OCI-LY7 (cell line): ENCODE results near the gene CIITA. TPM values are rescaled to one million over a fixed set of nuclear protein-coding genes. Genes with fewer than 3 reads are reported as not detected.

Source experiments
- BruUV-seq: library from RNA; stranded (reverse); fragments of 400-500 nt; replicated peaks from 2 replicates; lab custom pipeline; 2021; lab: Mats Ljungman, UMichigan
- CTCF ChIA-PET: fragments of 300-600 bp; sonication (Branson Sonifier 250); formaldehyde crosslinking; loops from one replicate; lab custom pipeline; 2022; ENCODE audit warnings: antibody characterized with exemption; ENCODE audit not compliant: unreplicated experiment; lab: Charles Lee
- POLR2A ChIA-PET: fragments of 300-600 bp; sonication (Branson Sonifier 250); formaldehyde crosslinking; loops from one replicate; lab custom pipeline; 2022; ENCODE audit warnings: antibody characterized with exemption; lab: Charles Lee
- DNase-seq: peaks from one replicate; pipeline ENCODE4 v3.0.0-alpha.2; 2015; ENCODE audit warnings: low spot score
- H2AFZ ChIP-seq: fragments of 200-600 bp; sonication (generic), shearing (Covaris generic); 2 replicates; pipeline ENCODE4 v1.6.1; 2014; ENCODE audit warnings: mild to moderate bottlenecking, antibody characterized with exemption, low read length, moderate library complexity
- H3K27ac ChIP-seq: fragments of 200-600 bp; sonication (generic); 2 replicates; pipeline ENCODE4 v1.5.1; 2014; ENCODE audit warnings: mixed run types, low read depth, mild to moderate bottlenecking, moderate library complexity, low read length, inconsistent platforms; ENCODE audit not compliant: poor library complexity, severe bottlenecking
- H3K36me3 ChIP-seq: fragments of 200-600 bp; sonication (generic); 2 replicates; pipeline ENCODE4 v1.6.1; 2014; ENCODE audit warnings: mild to moderate bottlenecking, antibody characterized with exemption, low read length, moderate library complexity, mixed read lengths; ENCODE audit not compliant: insufficient read depth
- H3K4me1 ChIP-seq: fragments of 200-600 bp; sonication (generic); 2 replicates; pipeline ENCODE4 v1.5.1; 2014; ENCODE audit warnings: mild to moderate bottlenecking, low read length; ENCODE audit not compliant: insufficient read depth, poor library complexity, severe bottlenecking
- H3K4me2 ChIP-seq: fragments of 200-600 bp; sonication (generic); 2 replicates; pipeline ENCODE4 v1.6.1; 2014; ENCODE audit warnings: mild to moderate bottlenecking, low read length
- H3K4me3 ChIP-seq: fragments of 200-600 bp; sonication (generic); 2 replicates; pipeline ENCODE4 v1.5.1; 2014; ENCODE audit warnings: mild to moderate bottlenecking, low read depth, low read length; ENCODE audit not compliant: poor library complexity, severe bottlenecking
- H3K79me2 ChIP-seq: fragments of 200-600 bp; sonication (generic); 2 replicates; pipeline ENCODE4 v1.6.1; 2016; ENCODE audit warnings: low read depth, mild to moderate bottlenecking, low read length, moderate library complexity, mixed read lengths; ENCODE audit not compliant: insufficient read depth
- H3K9me2 ChIP-seq: fragments of 200-600 bp; sonication (generic); 2 replicates; pipeline ENCODE4 v1.6.1; 2016; ENCODE audit warnings: mild to moderate bottlenecking, low read length, mixed read lengths; ENCODE audit not compliant: insufficient read depth
- H3K9me3 ChIP-seq: fragments of 200-600 bp; sonication (generic); 2 replicates; pipeline ENCODE4 v1.6.1; 2014; ENCODE audit warnings: mild to moderate bottlenecking, mixed run types, low read length, mixed read lengths
- H4K20me1 ChIP-seq: fragments of 200-600 bp; sonication (generic); 2 replicates; pipeline ENCODE4 v1.6.1; 2014; ENCODE audit warnings: mild to moderate bottlenecking, antibody characterized with exemption, low read length, moderate library complexity, mixed read lengths; ENCODE audit not compliant: insufficient read depth
- CTCF ChIP-seq: fragments of 200-600 bp; sonication (generic); conservative IDR thresholded peaks from 2 replicates; pipeline ENCODE4 v1.5.1; 2014; ENCODE audit warnings: mild to moderate bottlenecking, antibody characterized with exemption, low read length, moderate library complexity, mixed read lengths
- EZH2phosphoT487 ChIP-seq: fragments of 200-600 bp; sonication (generic); IDR thresholded peaks from 2 replicates; pipeline ENCODE4 v1.6.1; 2018; ENCODE audit warnings: low read depth, borderline replicate concordance, mild to moderate bottlenecking, mixed run types, antibody characterized with exemption, low read length, moderate library complexity, mixed read lengths
- intact Hi-C: fragments of 100-400 bp; cut with micrococcal nuclease; formaldehyde crosslinking; loops from one replicate; pipeline ENCODE4 v1.10.0; 2022; ENCODE audit not compliant: unreplicated experiment
- total RNA-seq, 2 experiments: library from RNA; depleted of rRNA in 1 of 2; stranded (reverse); fragments of >200 nt in 1 of 2; shearing (Covaris generic) in 1 of 2; gene quantifications; 2 replicates each; pipeline ENCODE4 v1.2.3, GENCODE V29; 2014 to 2022

Gene CIITA
- total RNA-seq, 2 experiments from 2014 or later = 68.7 to 101 TPM

- DNase-seq = no peak
- CTCF ChIA-PET = interaction anchor here (0.5 to 0.7 kb wide), 3 partner anchors 238 to 1231 kb away, joined by 3 read pairs; no protein-coding TSS in a partner anchor
- Histone ChIP-seq H3K9me3 (no peaks in the 10 kb centered on the region), H3K4me1 (peaks cover 17% of the 10 kb centered on the region), H2AFZ (no peak overlapping the region), H3K27ac (no peak overlapping the region), H4K20me1 (no peaks in the 10 kb centered on the region), H3K9me2 (no peaks in the 10 kb centered on the region), H3K4me2 (no peak overlapping the region), H3K36me3 (peaks cover 79% of the 10 kb centered on the region), H3K79me2 (no peaks in the 10 kb centered on the region), H3K4me3 (no peak overlapping the region)
- intact Hi-C loops = no loop called here
- TF ChIP-seq EZH2phosphoT487 (no peak), CTCF (no peak)
- BruUV-seq = no TSS peak
- POLR2A ChIA-PET = interaction anchor here (0.6 to 1.0 kb wide), 2 partner anchors 12 to 1573 kb away, joined by 3 read pairs; no protein-coding TSS in a partner anchor
Observed at GRCh38 chr16:10967986-10968385, 91.0 kb downstream of the CIITA start.

GRCh38 chr16:10968498-10968897, 91.5 kb downstream of the CIITA start:
- CTCF ChIA-PET = interaction anchor here (0.6 to 0.7 kb wide), 2 partner anchors 300 to 1230 kb away, joined by 3 read pairs; no protein-coding TSS in a partner anchor
- Histone ChIP-seq H3K4me3 (no peak overlapping the region), H3K79me2 (no peaks in the 10 kb centered on the region), H3K9me3 (no peaks in the 10 kb centered on the region), H3K9me2 (no peaks in the 10 kb centered on the region), H3K4me1 (peaks cover 17% of the 10 kb centered on the region), H3K36me3 (peaks cover 79% of the 10 kb centered on the region), H2AFZ (no peak overlapping the region), H3K4me2 (no peak overlapping the region), H4K20me1 (no peaks in the 10 kb centered on the region), H3K27ac (no peak overlapping the region)
- DNase-seq = no peak
- BruUV-seq = no TSS peak
- TF ChIP-seq CTCF = no peak
- no peak for TF ChIP-seq EZH2phosphoT487
- intact Hi-C loops = no loop called here
- POLR2A ChIA-PET = interaction anchor here (0.6 to 1.0 kb wide), 2 partner anchors 19 to 1572 kb away, joined by 3 read pairs; no protein-coding TSS in a partner anchor

GRCh38 chr16:10969615-10970014, 92.6 kb downstream of the CIITA start:
- H2AFZ ChIP-seq = no peak overlapping the region
- peaks cover 78% of the 10 kb centered on the region for H3K36me3 ChIP-seq
- H4K20me1 ChIP-seq = no peaks in the 10 kb centered on the region
- H3K79me2 ChIP-seq = no peaks in the 10 kb centered on the region
- ChIA-PET POLR2A (interaction anchor here (0.5 kb wide), 1 partner anchor 349 kb away, joined by 5 read pairs; no protein-coding TSS in a partner anchor), CTCF (no interaction called here)
- no peaks in the 10 kb centered on the region for H3K9me2 ChIP-seq
- intact Hi-C loops = loop anchor here (2.0 to 5.0 kb wide), 2 partner anchors 385 to 403 kb away; no protein-coding TSS in a partner anchor
- no TSS peak for BruUV-seq
- H3K4me3 ChIP-seq = no peak overlapping the region
- no peak for DNase-seq
- peaks cover 13% of the 10 kb centered on the region for H3K4me1 ChIP-seq
- H3K9me3 ChIP-seq = no peaks in the 10 kb centered on the region
- TF ChIP-seq EZH2phosphoT487 = no peak
- TF ChIP-seq CTCF = no peak
- H3K27ac ChIP-seq = no peak overlapping the region
- no peak overlapping the region for H3K4me2 ChIP-seq
